Astrocyte of the spinal cord (primary cell): ENCODE results near the gene MYZAP.
A peak's percentile ranks its signal among the peaks of the same experiment; 100 is the strongest.

Source experiments
- DNase-seq: peaks from one replicate; pipeline ENCODE4 v3.0.0; 2011; ENCODE audit warnings: low read depth, low spot score
- H3K4me3 ChIP-seq: 2 replicates; pipeline ENCODE4 v1.5.1; 2011; ENCODE audit warnings: low read depth, mild to moderate bottlenecking, low read length, moderate library complexity
- CTCF ChIP-seq: IDR thresholded peaks from 2 replicates; pipeline ENCODE4 v1.5.1; 2012; ENCODE audit warnings: low read depth, mild to moderate bottlenecking, low read length, inconsistent platforms
- in situ Hi-C: cut with HindIII; loops from 2 replicates; pipeline ENCODE4 v1.10.0; 2017; ENCODE audit warnings: low sequenced_read_pairs

The MYZAP gene

DNA sequence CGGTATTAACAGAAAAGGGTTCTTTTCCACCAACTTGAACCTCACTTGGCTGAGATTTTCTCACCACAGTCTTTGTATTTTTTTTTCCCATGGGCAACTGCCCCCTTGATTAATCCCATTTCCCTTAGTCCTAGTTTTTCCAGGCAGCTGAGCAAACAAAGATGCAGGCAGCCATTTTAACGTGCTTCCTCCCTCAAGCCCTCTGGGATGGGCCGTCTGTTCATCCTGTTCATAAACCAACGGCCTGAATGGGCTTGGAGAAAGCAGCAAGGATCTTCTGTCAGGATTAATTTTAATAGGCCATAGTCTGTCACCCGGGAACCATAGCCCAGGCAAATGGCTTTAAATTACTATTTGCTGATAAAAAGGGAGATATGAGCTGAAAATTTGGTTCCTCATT, 104.4 kb downstream of the MYZAP start:
- H3K4me3 ChIP-seq: no peak overlapping the region
- TF ChIP-seq CTCF: no peak
- in situ Hi-C loops: no loop called here
- DNase-seq: no peak

GRCh38 chr15:57697588-57697987, 105.9 kb downstream of the MYZAP start:
- TF ChIP-seq CTCF: no peak
- DNase-seq: no peak
- in situ Hi-C loops: no loop called here

DNA sequence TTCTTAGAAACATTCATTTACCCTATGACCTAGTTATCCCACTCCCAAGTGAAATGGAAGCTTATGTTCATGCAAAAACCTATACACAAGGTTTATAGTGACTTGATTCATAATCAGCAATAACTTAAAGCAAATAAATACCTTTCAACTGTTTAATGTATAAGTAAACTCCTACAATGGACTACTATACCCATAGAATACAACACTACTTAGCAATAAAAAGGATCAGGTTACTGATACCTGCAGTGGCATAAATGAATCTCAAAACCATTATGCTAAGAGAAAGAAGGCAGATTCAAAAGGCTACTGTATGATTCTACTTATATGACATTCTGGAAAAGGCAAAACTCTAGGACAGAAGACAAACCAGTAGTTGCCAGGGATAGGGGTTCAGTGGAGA, 106.5 kb downstream of the MYZAP start:
- DNase-seq: no peak
- H3K4me3 ChIP-seq: no peak overlapping the region
- in situ Hi-C loops: no loop called here
- TF ChIP-seq CTCF: no peak

More at GRCh38 chr15:57697588-57697987, 105.9 kb downstream of the MYZAP start:
- no peak overlapping the region for H3K4me3 ChIP-seq

- TF ChIP-seq CTCF: no peak
- no peak overlapping the region for H3K4me3 ChIP-seq
- no peak for DNase-seq
- in situ Hi-C loops: no loop called here
Observed at GRCh38 chr15:57698991-57699390, 107.3 kb downstream of the MYZAP start.

DNA sequence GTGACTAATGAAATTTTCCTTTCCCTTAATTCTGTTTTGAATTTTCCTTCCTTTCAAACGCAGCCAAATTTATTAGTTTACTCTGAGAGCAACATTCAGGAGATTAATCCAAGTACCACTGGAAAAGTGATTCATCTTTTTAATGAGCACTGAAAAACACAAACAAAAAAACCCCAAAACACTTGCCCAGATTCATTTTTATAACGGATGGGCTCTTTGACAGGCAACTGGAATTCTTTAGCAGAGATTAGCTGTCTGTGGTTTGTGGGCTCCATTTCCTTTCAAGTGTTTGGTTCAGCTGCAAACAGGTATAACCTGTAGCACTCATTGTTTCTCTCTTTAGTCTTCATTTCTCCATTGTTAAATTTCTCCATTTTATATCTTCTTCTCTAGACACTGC, 111.7 kb downstream of the MYZAP start:
- no peak for DNase-seq
- H3K4me3 ChIP-seq: no peak overlapping the region
- in situ Hi-C loops: no loop called here
- no peak for TF ChIP-seq CTCF

- H3K4me3 ChIP-seq: no peak overlapping the region
- TF ChIP-seq CTCF: no peak
- no peak for DNase-seq
- in situ Hi-C loops: no loop called here
Observed at GRCh38 chr15:57704441-57704840, 112.7 kb downstream of the MYZAP start.

- no peak for DNase-seq
- H3K4me3 ChIP-seq: peak overlapping the region; percentile 95
- no peak for TF ChIP-seq CTCF
- in situ Hi-C loops: no loop called here
Observed at GRCh38 chr15:57705746-57706404, 114.2 kb downstream of the MYZAP start.
